CD14-positive monocyte (primary cell): Measurements from ENCODE around the gene SCUBE2. TPM values are rescaled to one million over a fixed set of nuclear protein-coding genes. Genes with fewer than 3 reads are reported as not detected.
A peak's percentile ranks its signal among the peaks of the same experiment; 100 is the strongest.
"Not testable (repeated sequence)": the region's sequence is repeated elsewhere in the genome, so short reads cannot be mapped to it uniquely, and the experiment has no call there.

Experiments
- DNase-seq, 3 donors: peaks; one replicate each; pipeline ENCODE4 v3.0.0-alpha.2; 2011 to 2022
- H2AFZ ChIP-seq: 2 replicates; pipeline ENCODE4 v1.6.0; 2012; ENCODE audit warnings: mild to moderate bottlenecking, low read depth, low read length, inconsistent platforms; ENCODE audit not compliant: insufficient read depth, poor library complexity, severe bottlenecking
- H3K27ac ChIP-seq, 2 donors: 1 replicate in 1 of 2; 2 replicates in 1 of 2; pipeline ENCODE4 v1.5.1; 2012 to 2013; ENCODE audit warnings: low read length in 2 of 2, control low read depth in 1 of 2, inconsistent platforms in 1 of 2, low read depth in 1 of 2, mild to moderate bottlenecking in 1 of 2
- H3K27me3 ChIP-seq, 2 donors: one replicate each; pipeline versions ENCODE4 v1.6.0 to v1.6.1; 2011 to 2013; ENCODE audit warnings: low read length in 2 of 2; ENCODE audit not compliant: control insufficient read depth in 2 of 2, insufficient read depth in 2 of 2
- H3K36me3 ChIP-seq, 2 donors: replicated peaks in 1 of 2; 1 replicate in 1 of 2; 2 replicates in 1 of 2; pipeline versions ENCODE4 v1.5.1 to v1.6.1; 2012 to 2013; ENCODE audit warnings: low read length in 2 of 2, control low read depth in 1 of 2, inconsistent platforms in 1 of 2, mild to moderate bottlenecking in 1 of 2; ENCODE audit not compliant: insufficient read depth in 2 of 2, control insufficient read depth in 1 of 2
- H3K4me1 ChIP-seq, 2 donors: 1 replicate in 1 of 2; 2 replicates in 1 of 2; pipeline versions ENCODE4 v1.5.1 to v1.6.1; 2012 to 2013; ENCODE audit warnings: low read length in 2 of 2, control low read depth in 1 of 2, inconsistent platforms in 1 of 2, mild to moderate bottlenecking in 1 of 2, moderate library complexity in 1 of 2; ENCODE audit not compliant: insufficient read depth in 2 of 2, control insufficient read depth in 1 of 2
- H3K4me2 ChIP-seq: replicated peaks from 2 replicates; pipeline ENCODE3; 2012; ENCODE audit warnings: low read length, moderate library complexity, mild to moderate bottlenecking; ENCODE audit not compliant: poor library complexity, severe bottlenecking; ENCODE audit errors: extremely low read depth
- H3K4me3 ChIP-seq, 3 experiments: fragments of 200-600 bp in 1 of 3; sonication (generic) in 1 of 3; replicated peaks in 1 of 3; 1 replicate in 2 of 3; 2 replicates in 1 of 3; pipeline ENCODE4 v1.5.1; 2011 to 2013; ENCODE audit warnings: low read length in 3 of 3, mild to moderate bottlenecking in 3 of 3, control low read depth in 2 of 3, low read depth in 2 of 3, inconsistent platforms in 1 of 3, moderate library complexity in 1 of 3
- H3K79me2 ChIP-seq: 2 replicates; pipeline ENCODE4 v1.6.0; 2012; ENCODE audit warnings: mild to moderate bottlenecking, control low read depth, inconsistent platforms, low read length, moderate library complexity; ENCODE audit not compliant: insufficient read depth
- H3K9ac ChIP-seq: 2 replicates; pipeline ENCODE4 v1.6.0; 2017; ENCODE audit warnings: low read length, mild to moderate bottlenecking; ENCODE audit not compliant: insufficient read depth, poor library complexity, severe bottlenecking
- H3K9me3 ChIP-seq, 2 donors: replicated peaks in 1 of 2; 1 replicate in 1 of 2; 2 replicates in 1 of 2; pipeline versions ENCODE4 v1.5.1 to v1.6.1; 2012 to 2013; ENCODE audit warnings: low read length in 2 of 2, control low read depth in 1 of 2; ENCODE audit not compliant: control insufficient read depth in 1 of 2, insufficient read depth in 1 of 2
- H4K20me1 ChIP-seq: 2 replicates; pipeline ENCODE4 v1.6.0; 2012; ENCODE audit warnings: mild to moderate bottlenecking, low read length, control low read depth, moderate library complexity; ENCODE audit not compliant: insufficient read depth
- H3K27ac Mint-ChIP-seq, 7 donors: one replicate each; pipeline ENCODE4 v1.8.0; 2020; ENCODE audit warnings: mild to moderate bottlenecking in 7 of 7, mixed read lengths in 7 of 7, moderate library complexity in 6 of 7, inconsistent platforms in 2 of 7
- H3K27me3 Mint-ChIP-seq, 3 donors: one replicate each; pipeline ENCODE4 v1.8.0; 2021 to 2022; ENCODE audit warnings: low read depth in 3 of 3, mild to moderate bottlenecking in 3 of 3, mixed read lengths in 3 of 3, moderate library complexity in 3 of 3, inconsistent platforms in 1 of 3
- H3K36me3 Mint-ChIP-seq, 2 donors: one replicate each; pipeline ENCODE4 v1.8.0; 2020; ENCODE audit warnings: mixed read lengths in 2 of 2, inconsistent platforms in 1 of 2, mild to moderate bottlenecking in 1 of 2
- H3K4me1 Mint-ChIP-seq: one replicate; pipeline ENCODE4 v1.8.0; 2020; ENCODE audit warnings: mild to moderate bottlenecking, mixed read lengths
- H3K4me3 Mint-ChIP-seq, 2 donors: one replicate each; pipeline ENCODE4 v1.8.0; 2020; ENCODE audit warnings: mild to moderate bottlenecking in 2 of 2, mixed read lengths in 2 of 2, moderate library complexity in 1 of 2
- H3K9me3 Mint-ChIP-seq, 7 donors: one replicate each; pipeline ENCODE4 v1.8.0; 2020 to 2022; ENCODE audit warnings: mixed read lengths in 7 of 7, mild to moderate bottlenecking in 6 of 7, moderate library complexity in 6 of 7, inconsistent platforms in 2 of 7
- CTCF ChIP-seq: fragments of 200-600 bp; IDR thresholded peaks from one replicate; pipeline ENCODE4 v1.8.0; 2022; ENCODE audit warnings: antibody characterized with exemption, mild to moderate bottlenecking
- WGBS: methylation state at CpG from one replicate; pipeline ENCODE4 v1.1.5; 2013; ENCODE audit warnings: missing lambda C conversion rate; ENCODE audit not compliant: insufficient coverage; 5-methylcytosine and 5-hydroxymethylcytosine counted together
- intact Hi-C, 2 donors: fragments of 100-400 bp; cut with micrococcal nuclease; formaldehyde crosslinking; loops; one replicate each; pipeline versions ENCODE4 v1.15.0 to v1.15.1; 2023
- polyA plus RNA-seq, 3 donors: library from polyadenylated mRNA; depleted of rRNA in 1 of 3; unstranded in 2 of 3; stranded (reverse) in 1 of 3; fragments of 300-500 nt in 2 of 3; fragments of >200 nt in 1 of 3; fragmentation: Illumina TruSeq in 2 of 3; gene quantifications; 1 replicate in 2 of 3; 2 replicates in 1 of 3; pipeline ENCODE4 v1.2.3, GENCODE V29; 2012 to 2021

SCUBE2 gene
- polyA plus RNA-seq, 3 donors: 0.21 to 0.36 TPM; not detected in 1

- DNase-seq: no peak
- H3K4me3 ChIP-seq: no peak overlapping the region
- H3K4me2 ChIP-seq: no peak overlapping the region
- no peak overlapping the region for H2AFZ ChIP-seq
- no peaks in the 10 kb centered on the region for H3K79me2 ChIP-seq
- no peak overlapping the region for H3K9ac ChIP-seq
- WGBS: 95% methylated on average over 4 of the region's 7 CpGs
- peaks cover 0 to 8% (median 4%) of the 10 kb centered on the region in 3 donors for H3K27me3 Mint-ChIP-seq
- H3K36me3 Mint-ChIP-seq: no peaks in the 10 kb centered on the region
- H3K4me1 Mint-ChIP-seq: no peaks in the 10 kb centered on the region
- no peaks in the 10 kb centered on the region for H3K9me3 Mint-ChIP-seq
- intact Hi-C loops: no loop called here
- H3K4me1 ChIP-seq: no peaks in the 10 kb centered on the region
- no peak for TF ChIP-seq CTCF
- no peaks in the 10 kb centered on the region for H4K20me1 ChIP-seq
- H3K4me3 Mint-ChIP-seq: peak overlapping the region in 1 of 2 donors; percentile 28
- no peak overlapping the region for H3K27ac ChIP-seq
- H3K9me3 ChIP-seq: no peaks in the 10 kb centered on the region
- H3K36me3 ChIP-seq: no peaks in the 10 kb centered on the region
- H3K27ac Mint-ChIP-seq: no peak overlapping the region
- no peaks in the 10 kb centered on the region for H3K27me3 ChIP-seq
Observed at GRCh38 chr11:9103542-9104276, 12.3 kb upstream of the SCUBE2 start.

- DNase-seq: no peak
- Histone ChIP-seq H3K4me3 (no peak overlapping the region), H3K4me2 (no peak overlapping the region), H3K27ac (no peak overlapping the region), H3K36me3 (no peaks in the 10 kb centered on the region), H3K4me1 (no peaks in the 10 kb centered on the region), H4K20me1 (no peaks in the 10 kb centered on the region), H3K9me3 (no peaks in the 10 kb centered on the region), H2AFZ (no peak overlapping the region), H3K27me3 (no peaks in the 10 kb centered on the region), H3K79me2 (no peaks in the 10 kb centered on the region), H3K9ac (no peak overlapping the region)
- Mint-ChIP-seq H3K4me3 (no peak overlapping the region), H3K27ac (no peak overlapping the region), H3K27me3 (peaks cover 3 to 6% (median 4%) of the 10 kb centered on the region in 3 donors), H3K4me1 (no peaks in the 10 kb centered on the region), H3K9me3 (no peaks in the 10 kb centered on the region), H3K36me3 (no peaks in the 10 kb centered on the region)
- TF ChIP-seq CTCF: no peak
- 40% methylated on average over 1 of the region's 4 CpGs for WGBS
- intact Hi-C loops: no loop called here
Observed at GRCh38 chr11:9099617-9100016, 8.2 kb upstream of the SCUBE2 start.

- H2AFZ ChIP-seq, H3K36me3 ChIP-seq, H3K4me2 ChIP-seq, H3K9ac ChIP-seq, H3K9me3 ChIP-seq, H3K4me3 Mint-ChIP-seq, intact Hi-C loops, H3K36me3 Mint-ChIP-seq, DNase-seq, H3K9me3 Mint-ChIP-seq, H3K4me1 Mint-ChIP-seq, H3K4me3 ChIP-seq, H3K27ac ChIP-seq, H3K27ac Mint-ChIP-seq, H3K4me1 ChIP-seq, H3K79me2 ChIP-seq, H3K27me3 ChIP-seq, H4K20me1 ChIP-seq: not testable (repeated sequence)
- WGBS: no CpG with 5 or more reads among the region's 2 CpGs
- peaks cover 3 to 13% (median 8%) of the 10 kb centered on the region in 3 donors for H3K27me3 Mint-ChIP-seq
Observed at GRCh38 chr11:9098455-9098854, 7.1 kb upstream of the SCUBE2 start.
